Activated CD4-positive, alpha-beta T cell treated with anti-CD3 and anti-CD28 coated beads, Interleukin-10, Interleukin-2, amounts not matched to agents 100 ng/mL and 50 ng/mL, durations not matched to agents 16 hours and 8 hours (primary cell): ENCODE data around the gene PRR35.

Source experiments
- DNase-seq: peaks from one replicate; pipeline ENCODE4 v3.0.0-alpha.2; 2020

PRR35 gene

GRCh38 chr16:549544-550263, 10.5 kb upstream of the PRR35 start:
- DNase-seq = no peak

DNA sequence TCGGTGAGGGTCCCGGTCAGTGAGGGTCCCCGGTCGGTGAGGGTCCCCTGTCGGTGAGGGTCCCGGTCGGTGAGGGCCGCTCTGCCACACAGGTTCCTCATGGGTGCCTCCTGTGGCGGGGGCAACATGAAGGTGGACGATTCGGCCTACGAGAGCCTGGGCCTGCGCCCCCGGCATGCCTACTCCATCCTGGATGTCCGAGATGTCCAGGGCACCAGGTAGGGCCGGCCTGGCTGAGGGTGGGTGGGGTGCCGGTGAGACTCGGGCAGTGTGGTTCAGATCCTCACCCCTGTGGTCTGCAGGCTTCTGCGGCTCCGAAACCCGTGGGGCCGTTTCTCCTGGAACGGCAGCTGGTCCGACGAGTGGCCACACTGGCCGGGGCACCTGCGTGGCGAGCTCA, 9.0 kb upstream of the PRR35 start:
- no peak for DNase-seq

DNA sequence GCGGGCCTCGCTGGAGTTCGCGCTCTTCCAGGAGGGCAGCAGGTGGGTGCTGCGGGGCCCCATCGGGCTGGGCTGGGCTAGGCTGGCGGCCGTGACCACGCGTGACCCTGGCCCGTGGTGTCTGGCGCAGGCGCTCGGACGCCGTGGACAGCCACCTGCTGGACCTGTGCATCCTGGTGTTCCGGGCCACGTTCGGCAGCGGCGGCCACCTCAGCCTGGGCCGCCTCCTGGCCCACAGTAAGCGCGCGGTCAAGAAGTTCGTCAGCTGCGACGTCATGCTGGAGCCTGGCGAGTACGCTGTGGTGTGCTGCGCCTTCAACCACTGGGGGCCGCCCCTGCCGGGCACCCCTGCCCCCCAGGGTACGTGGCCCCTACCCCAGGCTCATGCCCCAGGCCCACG, 8.0 kb upstream of the PRR35 start:
- DNase-seq = no peak

DNA sequence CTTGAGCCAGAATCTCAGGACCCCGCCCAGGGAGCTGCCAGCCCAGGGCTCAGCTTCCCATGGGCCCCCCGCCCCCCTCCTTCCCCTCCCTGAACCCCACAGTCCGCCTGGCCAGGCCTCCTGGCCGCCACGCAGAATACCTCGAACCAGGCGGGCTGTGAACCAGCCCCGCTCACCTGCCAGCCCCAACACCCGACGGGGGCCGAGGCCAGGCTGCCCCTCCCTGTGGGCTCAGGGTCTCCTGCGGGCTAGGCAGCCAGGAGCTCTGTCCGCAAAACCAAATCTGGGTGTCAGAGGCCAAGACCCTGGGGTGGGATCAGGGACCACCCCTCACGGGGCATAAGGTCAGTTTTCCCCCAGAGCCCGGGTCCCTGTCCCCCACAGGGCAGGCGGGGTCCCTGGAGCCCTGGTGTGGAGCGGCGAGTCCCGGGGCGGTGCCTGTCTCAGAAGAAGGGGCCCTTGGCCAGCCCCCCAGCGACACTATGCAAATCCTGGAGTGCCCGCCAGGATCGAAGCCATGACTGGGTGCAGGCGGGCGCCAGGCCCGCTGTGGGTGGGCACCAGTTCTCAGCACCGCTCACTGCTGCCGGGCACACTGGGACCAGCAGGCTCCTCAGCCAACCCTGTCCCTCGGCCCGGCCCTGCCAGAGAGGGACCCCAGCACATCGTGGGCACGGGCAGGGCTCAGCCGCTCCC, 6.4 kb upstream of the PRR35 start:
- no peak for DNase-seq

GRCh38 chr16:554297-554621, 5.9 kb upstream of the PRR35 start:
- no peak for DNase-seq

DNA sequence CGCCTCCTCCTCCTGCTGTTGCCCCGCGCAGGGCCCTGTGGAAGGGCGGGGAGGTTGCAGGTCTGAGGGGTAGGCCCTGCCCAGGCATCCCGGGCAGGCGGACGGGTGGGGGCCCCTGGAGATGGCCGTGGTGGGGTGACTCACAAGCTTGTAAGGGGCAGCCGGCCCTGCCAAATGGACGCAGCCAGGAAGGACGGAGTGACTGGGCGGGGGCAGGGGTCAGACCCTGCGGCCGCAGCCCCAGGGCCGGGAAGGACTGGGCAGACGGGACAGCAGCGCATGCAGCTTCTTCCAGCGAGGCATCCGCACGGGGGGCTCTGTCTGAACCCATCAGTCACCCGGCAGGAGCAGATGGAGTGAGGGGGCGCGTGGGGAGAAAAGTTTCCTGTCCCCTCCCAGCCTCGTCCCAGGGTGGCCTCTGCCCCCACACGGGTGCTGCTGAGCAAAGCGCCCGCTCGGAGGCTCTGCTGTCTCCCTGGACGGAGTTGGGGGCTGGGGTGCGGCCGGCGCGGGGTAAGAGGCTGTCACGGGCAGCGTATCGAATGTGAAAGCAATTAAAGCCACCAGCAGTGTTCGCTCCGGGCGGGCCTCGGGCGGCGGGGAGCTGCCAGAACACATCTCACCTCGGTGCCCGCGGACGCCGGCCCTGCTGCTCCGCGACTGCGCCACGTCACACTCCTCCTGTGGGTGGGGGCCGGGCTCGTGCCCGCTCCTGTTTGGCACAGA, 5.4 kb upstream of the PRR35 start:
- no peak for DNase-seq

- no peak for DNase-seq
Measured at GRCh38 chr16:555528-556473, 4.4 kb upstream of the PRR35 start.

DNA sequence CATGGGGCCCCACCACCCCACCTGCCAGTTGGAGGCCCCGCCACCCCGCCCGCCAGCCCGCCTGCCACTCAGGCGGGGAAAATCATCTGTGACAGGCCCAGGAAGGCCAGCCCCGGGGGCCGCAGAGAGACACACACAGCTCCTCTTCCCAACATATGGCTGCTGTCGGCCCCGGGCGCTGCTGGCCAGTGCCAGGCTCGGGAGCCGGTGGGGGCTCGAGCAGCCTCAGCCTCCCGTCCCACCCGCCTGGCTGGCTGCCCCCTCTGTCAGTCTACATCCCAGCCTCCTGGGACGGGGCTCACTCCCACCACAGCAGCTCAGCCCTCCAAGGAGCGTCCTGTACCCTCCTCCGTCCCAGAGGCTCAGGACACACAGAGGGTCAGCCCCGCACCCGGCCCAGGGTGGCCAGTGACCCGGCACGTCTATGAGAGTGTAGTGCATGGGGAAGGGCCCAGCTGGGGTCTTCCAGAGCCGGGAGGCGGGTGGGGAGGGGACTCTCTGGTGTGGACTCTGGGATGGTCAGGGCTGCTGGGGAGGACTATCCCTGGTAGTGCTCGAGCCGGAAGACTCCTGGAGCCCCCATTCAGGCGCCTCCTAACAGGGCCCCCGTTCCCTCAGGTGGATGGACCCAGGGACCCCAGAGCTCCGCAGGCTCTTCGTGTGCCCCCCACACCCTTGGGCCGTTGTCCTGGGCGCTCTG, 3.6 kb upstream of the PRR35 start:
- no peak for DNase-seq

DNA sequence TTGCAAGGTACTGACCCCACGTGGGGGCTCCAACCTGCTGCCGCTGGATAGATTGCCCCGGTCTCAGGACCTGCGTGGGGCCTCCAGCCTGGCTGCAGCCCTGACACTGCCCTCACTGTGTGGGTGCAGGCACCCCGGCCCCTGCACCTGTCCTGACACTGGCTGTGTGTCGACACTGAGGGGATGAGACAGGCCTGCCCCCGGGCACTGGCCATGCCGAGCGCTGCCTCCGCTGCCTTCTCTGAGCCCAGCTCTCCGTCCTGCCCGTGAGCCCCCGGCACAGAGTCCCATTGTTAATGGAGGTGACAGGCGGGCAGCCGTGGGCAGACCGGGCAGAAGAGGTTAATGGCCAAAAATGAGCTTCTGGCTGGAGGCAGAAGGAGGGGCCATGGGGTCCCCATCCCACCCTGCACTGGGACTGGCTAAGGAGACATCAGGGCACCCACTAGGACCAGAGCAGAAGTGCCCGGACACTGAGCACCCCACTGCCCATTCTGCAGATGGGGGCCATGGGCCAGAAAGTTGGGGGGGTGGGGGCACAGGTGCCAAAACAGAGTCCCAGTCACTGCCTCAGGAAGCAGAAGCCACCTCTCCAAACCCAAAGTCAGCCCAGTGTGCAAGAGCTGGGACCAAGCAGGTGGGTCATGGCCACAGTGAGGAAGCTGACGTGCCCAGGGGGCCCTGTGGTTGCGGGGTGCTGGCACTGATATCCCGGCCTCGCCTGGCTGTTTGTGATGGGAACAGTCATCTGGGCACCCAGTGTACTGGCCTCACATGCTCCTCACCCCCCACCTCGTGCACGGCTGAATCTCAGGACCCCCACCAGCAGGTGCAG, 2.5 kb upstream of the PRR35 start:
- DNase-seq = no peak

GRCh38 chr16:558298-559020, 1.7 kb upstream of the PRR35 start:
- no peak for DNase-seq

GRCh38 chr16:559021-559380, 1.2 kb upstream of the PRR35 start:
- DNase-seq = no peak

DNA sequence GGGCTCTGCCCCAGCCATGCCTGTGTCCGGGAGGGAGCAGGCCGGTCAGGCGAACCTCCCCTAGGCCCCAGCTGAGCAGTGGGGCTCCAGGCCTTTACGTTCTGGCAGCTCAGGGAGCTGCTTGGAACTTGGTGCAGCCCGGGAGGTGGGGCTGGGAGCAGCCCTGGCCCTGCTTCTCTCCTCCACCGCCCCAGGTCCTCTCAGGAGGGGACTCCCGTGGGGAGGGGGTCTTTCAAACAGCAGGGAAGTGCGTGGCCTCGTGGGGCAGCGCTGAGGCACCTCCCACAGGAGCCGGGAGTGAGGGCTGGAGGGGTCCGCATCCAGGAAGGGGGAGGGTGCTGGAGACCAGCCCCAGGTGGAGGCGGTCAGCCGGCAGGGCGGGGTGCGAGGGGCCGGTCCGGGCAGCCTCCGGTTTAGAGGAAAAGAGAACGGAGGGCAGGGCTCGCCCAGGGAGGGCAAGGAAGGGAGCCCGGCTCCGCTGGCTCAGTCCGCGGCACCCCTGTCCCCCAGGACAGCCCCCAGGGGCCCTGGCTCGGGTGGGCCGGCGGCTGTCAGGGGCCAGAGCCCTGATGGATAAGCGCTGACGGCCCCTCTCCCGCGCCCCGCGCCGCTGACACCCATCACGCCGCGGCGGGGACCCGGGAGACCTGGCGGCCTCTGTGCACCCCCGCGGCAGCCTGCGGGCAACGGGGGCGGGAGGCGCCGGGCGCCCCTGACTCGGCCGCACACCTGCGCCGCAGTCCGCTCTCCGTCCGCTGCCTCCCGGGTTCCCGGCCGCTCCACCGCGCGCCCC, 587 bp upstream of the PRR35 start:
- no peak for DNase-seq

- no peak for DNase-seq
Measured at GRCh38 chr16:560701-561412, 663 bp downstream of the PRR35 start.

DNA sequence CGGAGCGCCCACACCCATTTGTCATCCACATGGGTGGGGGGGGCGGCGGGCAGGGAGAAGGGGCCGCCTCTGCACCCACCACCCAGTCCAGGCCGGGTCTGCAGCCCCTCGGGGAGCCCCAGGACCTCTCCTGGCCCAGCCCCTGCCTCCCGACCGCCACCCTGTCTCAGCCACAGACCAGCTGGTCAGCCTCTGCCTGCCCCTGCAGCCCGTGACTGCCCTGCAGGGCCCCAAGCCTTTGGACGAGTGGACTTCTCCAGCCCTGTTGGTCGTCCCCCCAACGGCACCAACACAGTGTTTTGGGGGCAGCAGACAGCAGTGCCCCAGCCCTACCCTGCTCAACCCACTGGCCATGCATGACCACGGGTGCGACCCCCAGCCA, 1.2 kb downstream of the PRR35 start:
- no peak for DNase-seq

DNA sequence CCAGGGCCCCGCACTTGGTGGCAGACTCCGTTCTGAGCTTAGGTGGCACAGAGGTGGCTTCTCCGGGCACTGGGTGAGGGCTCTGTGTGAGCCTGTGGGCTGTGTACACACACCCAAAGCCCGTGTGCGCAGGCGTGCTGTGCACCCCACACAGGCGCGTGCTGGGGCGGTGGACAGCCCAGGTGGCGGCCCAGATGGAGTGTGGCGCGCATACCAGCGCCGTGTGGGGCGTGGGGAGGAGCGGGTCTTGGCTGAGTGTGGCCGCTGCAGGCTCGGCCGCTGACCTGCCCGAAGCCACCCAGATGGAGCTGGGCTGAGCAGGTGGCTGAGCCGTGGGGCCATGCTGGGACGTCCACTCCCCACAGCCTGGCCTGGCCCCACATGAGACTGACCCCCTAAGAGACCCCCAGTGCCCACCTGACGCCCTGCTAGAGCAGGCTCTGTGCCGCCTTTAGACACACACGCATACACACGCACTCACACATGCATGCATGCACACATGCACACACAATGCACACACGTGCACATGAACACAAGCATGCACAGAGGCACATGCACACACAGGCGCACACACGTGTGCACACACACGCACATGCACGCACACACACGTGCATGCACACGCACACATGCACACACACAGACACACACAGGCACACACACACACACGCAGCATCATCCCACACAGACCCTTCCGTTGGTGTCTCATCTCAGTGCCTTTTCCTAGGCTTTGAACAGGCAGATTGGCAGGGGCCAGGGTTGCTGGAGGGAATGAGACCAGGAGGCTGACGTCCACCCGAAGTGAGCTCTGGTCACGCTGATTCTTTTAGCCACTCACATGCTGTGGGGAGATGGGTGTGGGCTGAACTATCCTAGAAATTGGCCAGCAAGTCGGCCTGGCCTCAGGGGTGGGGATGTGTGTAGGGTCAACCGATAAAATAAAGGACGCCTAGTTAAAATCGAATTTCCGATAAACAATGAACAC, 2.1 kb downstream of the PRR35 start:
- DNase-seq = no peak

DNA sequence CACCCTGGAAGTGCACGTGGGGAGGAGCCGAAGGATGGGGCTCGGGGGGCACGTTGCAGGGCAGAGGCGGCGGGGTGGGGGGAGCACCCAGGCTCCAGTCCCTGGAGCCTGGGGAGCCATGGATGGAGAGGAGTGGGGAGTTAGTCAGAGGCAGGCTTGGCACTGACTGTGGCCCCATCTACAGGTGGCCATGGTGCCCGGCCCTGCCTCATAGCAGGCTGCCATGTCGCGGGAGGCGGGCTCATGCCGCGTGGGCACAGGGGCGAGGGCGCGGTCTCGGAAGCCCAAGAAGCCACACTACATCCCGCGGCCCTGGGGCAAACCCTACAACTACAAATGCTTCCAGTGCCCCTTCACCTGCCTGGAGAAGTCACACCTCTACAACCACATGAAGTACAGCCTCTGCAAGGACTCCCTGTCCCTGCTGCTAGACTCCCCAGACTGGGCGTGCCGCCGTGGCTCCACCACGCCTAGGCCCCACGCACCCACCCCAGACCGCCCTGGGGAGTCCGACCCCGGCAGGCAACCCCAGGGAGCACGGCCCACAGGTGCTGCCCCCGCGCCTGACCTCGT, 3.0 kb downstream of the PRR35 start:
- DNase-seq = no peak

GRCh38 chr16:564690-565418, 4.7 kb downstream of the PRR35 start:
- no peak for DNase-seq
